HG02623 (cell line): ENCODE data around the gene RGMA.
"Not testable (repeated sequence)": the region's sequence is repeated elsewhere in the genome, so short reads cannot be mapped to it uniquely, and the experiment has no call there.

Source experiments
- ATAC-seq: cut with Tn5 transposase; IDR thresholded peaks from one replicate; pipeline ENCODE4 v1.9.1; 2021; ENCODE audit warnings: moderate library complexity; ENCODE audit not compliant: unreplicated experiment

Gene RGMA

GRCh38 chr15:93035953-93036810 lies 52.8 kb downstream of the RGMA start:
- peak; percentile 64 for ATAC-seq

- ATAC-seq, result peak; percentile 6
Measured at GRCh38 chr15:93035092-93035915, 53.7 kb downstream of the RGMA start.

GRCh38 chr15:93034512-93034911 lies 54.5 kb downstream of the RGMA start:
- no peak for ATAC-seq

GRCh38 chr15:93033434-93034045 lies 55.5 kb downstream of the RGMA start:
- ATAC-seq, result no peak

GRCh38 chr15:93032515-93033206 lies 56.4 kb downstream of the RGMA start:
- ATAC-seq, result not testable (repeated sequence)

- not testable (repeated sequence) for ATAC-seq
Measured at GRCh38 chr15:93031557-93032384, 57.2 kb downstream of the RGMA start.

GRCh38 chr15:93031103-93031464 lies 57.9 kb downstream of the RGMA start:
- no peak for ATAC-seq

- peak; percentile 67 for ATAC-seq
Measured at GRCh38 chr15:93030430-93031102, 58.4 kb downstream of the RGMA start.

- no peak for ATAC-seq
Measured at GRCh38 chr15:93029836-93030429, 59.1 kb downstream of the RGMA start.

- ATAC-seq, result no peak
Measured at GRCh38 chr15:93029214-93029835, 59.7 kb downstream of the RGMA start.

GRCh38 chr15:93028632-93029213 lies 60.3 kb downstream of the RGMA start:
- no peak for ATAC-seq

- no peak for ATAC-seq
Measured at GRCh38 chr15:93028111-93028631, 60.8 kb downstream of the RGMA start.

- ATAC-seq, result no peak
Measured at GRCh38 chr15:93027413-93027812, 61.6 kb downstream of the RGMA start.

- ATAC-seq, result no peak
Measured at GRCh38 chr15:93026380-93026817, 62.6 kb downstream of the RGMA start.

- ATAC-seq, result no peak
Measured at GRCh38 chr15:93025625-93025982, 63.4 kb downstream of the RGMA start.

GRCh38 chr15:93024716-93025624 lies 64.0 kb downstream of the RGMA start:
- ATAC-seq, result no peak

- ATAC-seq, result no peak
Measured at GRCh38 chr15:93024293-93024692, 64.7 kb downstream of the RGMA start.
